Thymus (tissue), 11 donors: Measurements from ENCODE around the gene PPFIBP2. TPM values are rescaled to one million over a fixed set of nuclear protein-coding genes. Genes with fewer than 3 reads are reported as not detected.

Experiments used
- DNase-seq, 9 donors: peaks; one replicate each; pipeline ENCODE4 v3.0.0-alpha.2; 2013; ENCODE audit warnings: low spot score in 9 of 9, low read depth in 6 of 9, missing footprints in 1 of 9
- H3K27ac ChIP-seq, 2 donors: one replicate each; pipeline ENCODE4 v1.5.1; 2013; ENCODE audit warnings: control low read depth in 1 of 2, low read depth in 1 of 2, low read length in 1 of 2, mild to moderate bottlenecking in 1 of 2, moderate library complexity in 1 of 2
- H3K27me3 ChIP-seq, 2 donors: one replicate each; pipeline ENCODE4 v1.5.1; 2013; ENCODE audit warnings: low read length in 1 of 2; ENCODE audit not compliant: control insufficient read depth in 2 of 2, insufficient read depth in 1 of 2
- H3K36me3 ChIP-seq, 2 donors: one replicate each; pipeline ENCODE4 v1.5.1; 2013; ENCODE audit warnings: low read length in 1 of 2, mild to moderate bottlenecking in 1 of 2, moderate library complexity in 1 of 2; ENCODE audit not compliant: control insufficient read depth in 2 of 2, insufficient read depth in 2 of 2
- H3K4me1 ChIP-seq, 2 donors: one replicate each; pipeline ENCODE4 v1.5.1; 2013; ENCODE audit warnings: low read length in 2 of 2; ENCODE audit not compliant: control insufficient read depth in 2 of 2, insufficient read depth in 2 of 2
- H3K4me3 ChIP-seq, 2 donors: one replicate each; pipeline ENCODE4 v1.5.1; 2013; ENCODE audit warnings: low read length in 2 of 2, control low read depth in 1 of 2, mild to moderate bottlenecking in 1 of 2
- H3K9me3 ChIP-seq, 2 donors: one replicate each; pipeline ENCODE4 v1.5.1; 2013; ENCODE audit warnings: low read length in 1 of 2, mild to moderate bottlenecking in 1 of 2; ENCODE audit not compliant: control insufficient read depth in 2 of 2, insufficient read depth in 1 of 2
- WGBS: extraction: QIAGEN DNeasy Blood & Tissue Kit; methylation state at CpG from one replicate; pipeline ENCODE4 v1.1.7; 2013; 5-methylcytosine and 5-hydroxymethylcytosine counted together
- polyA plus RNA-seq: library from polyadenylated mRNA; stranded (reverse); fragments of 200-250 nt; gene quantifications from one replicate; pipeline ENCODE4 v1.2.3, GENCODE V29; 2013
- total RNA-seq: library from RNA; stranded (reverse); fragments of 120-200 nt; gene quantifications from one replicate; pipeline ENCODE4 v1.2.4, GENCODE V29; 2013
- donor health status: healthy.

The PPFIBP2 gene
- total and polyA plus RNA-seq, 2 donors: 5.6 to 6.0 TPM

- Histone ChIP-seq H3K27me3 (no peaks in the 10 kb centered on the region), H3K4me1 (no peaks in the 10 kb centered on the region), H3K9me3 (no peaks in the 10 kb centered on the region), H3K27ac (no peak overlapping the region), H3K4me3 (no peak overlapping the region), H3K36me3 (no peaks in the 10 kb centered on the region)
- DNase-seq: no peak
- WGBS: 95% methylated on average over 1 of the region's 1 CpG
Measured at GRCh38 chr11:7551571-7551970, 37.8 kb downstream of the PPFIBP2 start.

GRCh38 chr11:7552666-7553065 lies 38.9 kb downstream of the PPFIBP2 start:
- Histone ChIP-seq H3K27ac (no peak overlapping the region), H3K4me3 (no peak overlapping the region), H3K9me3 (no peaks in the 10 kb centered on the region), H3K36me3 (no peaks in the 10 kb centered on the region), H3K27me3 (no peaks in the 10 kb centered on the region), H3K4me1 (no peaks in the 10 kb centered on the region)
- WGBS: 97% methylated on average over 4 of the region's 4 CpGs
- DNase-seq: no peak

- Histone ChIP-seq H3K27me3 (no peaks in the 10 kb centered on the region), H3K4me1 (no peaks in the 10 kb centered on the region), H3K27ac (no peak overlapping the region), H3K4me3 (no peak overlapping the region), H3K9me3 (no peaks in the 10 kb centered on the region), H3K36me3 (no peaks in the 10 kb centered on the region)
- WGBS: 90% methylated on average over 7 of the region's 7 CpGs
- DNase-seq: no peak
Measured at GRCh38 chr11:7555052-7555699, 41.4 kb downstream of the PPFIBP2 start.

GRCh38 chr11:7558046-7558445 lies 44.2 kb downstream of the PPFIBP2 start:
- no peaks in the 10 kb centered on the region for H3K27me3 ChIP-seq

GRCh38 chr11:7559398-7560283 lies 45.8 kb downstream of the PPFIBP2 start:
- Histone ChIP-seq H3K4me1 (no peaks in the 10 kb centered on the region), H3K9me3 (no peaks in the 10 kb centered on the region), H3K27me3 (no peaks in the 10 kb centered on the region), H3K27ac (no peak overlapping the region), H3K4me3 (no peak overlapping the region), H3K36me3 (no peaks in the 10 kb centered on the region)
- WGBS: 92% methylated on average over 4 of the region's 4 CpGs
- DNase-seq: no peak

More at GRCh38 chr11:7558046-7558445, 44.2 kb downstream of the PPFIBP2 start:
- no peak for DNase-seq
- Histone ChIP-seq H3K27ac (no peak overlapping the region), H3K36me3 (no peaks in the 10 kb centered on the region), H3K9me3 (no peaks in the 10 kb centered on the region), H3K4me3 (no peak overlapping the region), H3K4me1 (no peaks in the 10 kb centered on the region)

- H3K9me3 ChIP-seq: no peaks in the 10 kb centered on the region
- WGBS: 45% methylated on average over 2 of the region's 2 CpGs
- H3K4me3 ChIP-seq: no peak overlapping the region
- DNase-seq: no peak
- no peaks in the 10 kb centered on the region for H3K4me1 ChIP-seq
- no peaks in the 10 kb centered on the region for H3K36me3 ChIP-seq
- H3K27me3 ChIP-seq: no peaks in the 10 kb centered on the region
- H3K27ac ChIP-seq: no peak overlapping the region
Measured at GRCh38 chr11:7561562-7561961, 47.8 kb downstream of the PPFIBP2 start.

- Histone ChIP-seq H3K36me3 (no peaks in the 10 kb centered on the region), H3K4me1 (no peaks in the 10 kb centered on the region), H3K9me3 (no peaks in the 10 kb centered on the region), H3K4me3 (no peak overlapping the region), H3K27me3 (no peaks in the 10 kb centered on the region), H3K27ac (no peak overlapping the region)
- WGBS: 92% methylated on average over 2 of the region's 2 CpGs
- no peak for DNase-seq
Measured at GRCh38 chr11:7563281-7563680, 49.5 kb downstream of the PPFIBP2 start.

GRCh38 chr11:7564803-7565202 lies 51.0 kb downstream of the PPFIBP2 start:
- no peak for DNase-seq
- Histone ChIP-seq H3K36me3 (no peaks in the 10 kb centered on the region), H3K27ac (no peak overlapping the region), H3K9me3 (no peaks in the 10 kb centered on the region), H3K4me3 (no peak overlapping the region), H3K4me1 (no peaks in the 10 kb centered on the region), H3K27me3 (no peaks in the 10 kb centered on the region)
- WGBS: 81% methylated on average over 2 of the region's 2 CpGs

- 92% methylated on average over 1 of the region's 1 CpG for WGBS
- no peak overlapping the region for H3K27ac ChIP-seq
- H3K36me3 ChIP-seq: no peaks in the 10 kb centered on the region
Measured at GRCh38 chr11:7567311-7567710, 53.5 kb downstream of the PPFIBP2 start.

More at GRCh38 chr11:7567311-7567710, 53.5 kb downstream of the PPFIBP2 start:
- Histone ChIP-seq H3K4me3 (no peak overlapping the region), H3K27me3 (peaks cover 0 to 10% of the 10 kb centered on the region in 2 donors), H3K9me3 (no peaks in the 10 kb centered on the region), H3K4me1 (no peaks in the 10 kb centered on the region)
- no peak for DNase-seq
